ENCODE measurements around the gene RHOBTB1. TPM values are rescaled to one million over a fixed set of nuclear protein-coding genes. Genes with fewer than 3 reads are reported as not detected.

Gene RHOBTB1
- polyA plus RNA-seq, 1 experiment: 17.3 TPM

GRCh38 chr10:60970526-60970925, 26.5 kb upstream of the RHOBTB1 start:
- Histone ChIP-seq H3K36me3 (ENCODE audit: control insufficient read depth, insufficient read depth, low read length) (no peaks in the 10 kb centered on the region), H3K27me3 (ENCODE audit: control insufficient read depth, insufficient read depth, low read length) (no peaks in the 10 kb centered on the region), H3K4me3 (ENCODE audit: low read depth, low read length) (no peak overlapping the region)
- POLR2A ChIA-PET: no interaction called here
- DNase-seq (ENCODE audit: low read depth): no peak
- TF ChIP-seq, protein P1, sequence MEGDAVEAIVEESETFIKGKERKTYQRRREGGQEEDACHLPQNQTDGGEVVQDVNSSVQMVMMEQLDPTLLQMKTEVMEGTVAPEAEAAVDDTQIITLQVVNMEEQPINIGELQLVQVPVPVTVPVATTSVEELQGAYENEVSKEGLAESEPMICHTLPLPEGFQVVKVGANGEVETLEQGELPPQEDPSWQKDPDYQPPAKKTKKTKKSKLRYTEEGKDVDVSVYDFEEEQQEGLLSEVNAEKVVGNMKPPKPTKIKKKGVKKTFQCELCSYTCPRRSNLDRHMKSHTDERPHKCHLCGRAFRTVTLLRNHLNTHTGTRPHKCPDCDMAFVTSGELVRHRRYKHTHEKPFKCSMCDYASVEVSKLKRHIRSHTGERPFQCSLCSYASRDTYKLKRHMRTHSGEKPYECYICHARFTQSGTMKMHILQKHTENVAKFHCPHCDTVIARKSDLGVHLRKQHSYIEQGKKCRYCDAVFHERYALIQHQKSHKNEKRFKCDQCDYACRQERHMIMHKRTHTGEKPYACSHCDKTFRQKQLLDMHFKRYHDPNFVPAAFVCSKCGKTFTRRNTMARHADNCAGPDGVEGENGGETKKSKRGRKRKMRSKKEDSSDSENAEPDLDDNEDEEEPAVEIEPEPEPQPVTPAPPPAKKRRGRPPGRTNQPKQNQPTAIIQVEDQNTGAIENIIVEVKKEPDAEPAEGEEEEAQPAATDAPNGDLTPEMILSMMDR (IDR thresholded peaks at IDR 0.05; ENCODE audit: insufficient read depth, low read depth, low read length): no peak
- CTCF ChIA-PET: interaction anchor here (0.7 kb wide), 1 partner anchor 26 kb away, joined by 3 read pairs; no protein-coding TSS in a partner anchor

DNA sequence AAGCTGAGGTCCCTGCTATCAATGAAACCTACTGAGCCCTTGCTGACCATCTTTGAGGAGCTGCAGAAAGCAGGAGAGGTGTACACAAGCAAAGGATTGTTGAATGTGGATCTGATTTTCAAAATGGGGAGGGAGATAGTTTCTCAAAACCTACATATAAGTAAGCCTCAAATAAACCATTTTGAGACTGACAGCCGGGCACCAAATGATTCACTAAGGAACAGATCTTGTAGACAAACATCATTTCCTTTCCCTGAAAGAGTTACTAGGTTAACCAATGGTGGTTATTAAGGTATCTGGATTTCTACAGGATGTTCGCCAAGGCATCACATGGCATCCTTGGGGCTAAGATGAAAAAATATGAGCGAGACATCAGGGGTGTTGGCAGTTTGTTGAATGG, 24.5 kb upstream of the RHOBTB1 start:
- no peaks in the 10 kb centered on the region for H3K36me3 ChIP-seq (ENCODE audit: control insufficient read depth, insufficient read depth, low read length)

DNA sequence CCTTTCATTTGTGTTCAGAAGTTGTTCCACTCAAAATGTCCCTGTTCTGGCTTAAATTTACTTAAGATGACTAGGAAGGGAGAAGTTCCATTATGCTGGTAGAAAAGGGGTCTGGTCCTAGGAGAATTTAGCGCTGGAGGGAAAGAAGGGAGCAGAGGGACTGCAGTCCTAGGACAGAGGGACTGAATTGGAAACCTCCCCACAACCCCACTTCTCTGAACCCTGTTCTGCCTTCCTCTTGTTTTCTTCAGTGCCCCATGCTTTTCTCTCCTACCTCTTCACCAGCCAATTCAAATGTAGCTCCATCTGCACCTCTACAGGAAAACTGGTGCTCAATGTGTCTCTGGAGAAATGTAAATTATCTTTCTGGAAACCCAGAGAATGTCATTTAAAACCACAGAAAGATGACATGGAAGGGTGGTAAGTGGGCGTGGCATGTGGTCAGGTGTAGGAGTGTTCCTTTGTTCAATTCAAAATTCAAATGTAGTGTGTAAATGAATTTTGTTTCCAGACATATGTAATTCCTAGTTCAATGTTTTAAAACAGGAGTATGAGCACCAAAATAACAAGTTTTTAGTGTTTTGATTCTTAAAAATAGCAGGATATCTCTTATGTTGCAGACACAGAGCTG, 24.0 kb upstream of the RHOBTB1 start:
- POLR2A ChIA-PET: no interaction called here
- no peak for DNase-seq (ENCODE audit: low read depth)
- TF ChIP-seq, protein P1 (IDR thresholded peaks at IDR 0.05; ENCODE audit: insufficient read depth, low read depth, low read length): no peak
- Histone ChIP-seq H3K27me3 (ENCODE audit: control insufficient read depth, insufficient read depth, low read length) (no peaks in the 10 kb centered on the region), H3K4me3 (ENCODE audit: low read depth, low read length) (no peak overlapping the region), H3K36me3 (ENCODE audit: control insufficient read depth, insufficient read depth, low read length) (no peaks in the 10 kb centered on the region)
- CTCF ChIA-PET: interaction anchor here (0.6 to 0.9 kb wide), 2 partner anchors 160 to 703 kb away, joined by 3 to 4 read pairs; no protein-coding TSS in a partner anchor

More for the DNA sequence above, 24.5 kb upstream of the RHOBTB1 start:
- no peak overlapping the region for H3K4me3 ChIP-seq (ENCODE audit: low read depth, low read length)
- ChIA-PET POLR2A (no interaction called here), CTCF (interaction anchor here (0.9 kb wide), 1 partner anchor 160 kb away, joined by 4 read pairs; no protein-coding TSS in a partner anchor)
- TF ChIP-seq, protein P1 (IDR thresholded peaks at IDR 0.05; ENCODE audit: insufficient read depth, low read depth, low read length): no peak
- no peaks in the 10 kb centered on the region for H3K27me3 ChIP-seq (ENCODE audit: control insufficient read depth, insufficient read depth, low read length)
- no peak for DNase-seq (ENCODE audit: low read depth)

GRCh38 chr10:60967260-60967659, 23.3 kb upstream of the RHOBTB1 start:
- no peak for DNase-seq (ENCODE audit: low read depth)
- Histone ChIP-seq H3K36me3 (ENCODE audit: control insufficient read depth, insufficient read depth, low read length) (no peaks in the 10 kb centered on the region), H3K27me3 (ENCODE audit: control insufficient read depth, insufficient read depth, low read length) (no peaks in the 10 kb centered on the region), H3K4me3 (ENCODE audit: low read depth, low read length) (no peak overlapping the region)
- CTCF ChIA-PET: interaction anchor here (0.6 kb wide), 1 partner anchor 704 kb away, joined by 3 read pairs; no protein-coding TSS in a partner anchor
- TF ChIP-seq, protein P1 (IDR thresholded peaks at IDR 0.05; ENCODE audit: insufficient read depth, low read depth, low read length): no peak
- POLR2A ChIA-PET: no interaction called here

DNA sequence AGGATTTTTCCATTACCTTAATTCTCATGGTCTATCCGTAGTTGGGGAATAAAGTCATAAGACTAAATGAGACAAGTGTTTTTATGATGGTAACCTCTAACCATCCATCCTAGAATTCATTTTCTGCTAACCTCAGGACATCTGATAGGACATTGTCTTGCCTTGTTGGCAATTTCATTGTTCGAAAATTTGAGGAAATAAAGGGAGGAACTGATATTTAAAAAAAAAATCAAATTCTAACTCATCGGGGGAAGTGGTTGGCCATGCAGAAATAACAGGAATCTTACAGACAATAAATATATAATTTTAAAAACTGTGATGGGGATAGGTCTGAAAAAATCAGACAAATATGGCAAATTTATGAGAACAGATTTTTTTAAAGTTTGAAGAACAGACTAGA, 21.7 kb upstream of the RHOBTB1 start:
- TF ChIP-seq, protein P1 (IDR thresholded peaks at IDR 0.05; ENCODE audit: insufficient read depth, low read depth, low read length): no peak
- H3K27me3 ChIP-seq (ENCODE audit: control insufficient read depth, insufficient read depth, low read length): no peaks in the 10 kb centered on the region
- ChIA-PET CTCF (no interaction called here), POLR2A (no interaction called here)
- H3K36me3 ChIP-seq (ENCODE audit: control insufficient read depth, insufficient read depth, low read length): no peaks in the 10 kb centered on the region
- no peak overlapping the region for H3K4me3 ChIP-seq (ENCODE audit: low read depth, low read length)
- DNase-seq (ENCODE audit: low read depth): no peak

Data from BJ (cell line).